OCI-LY3 (cell line): ENCODE measurements around the gene SNED1.

Source experiments
- H2AFZ ChIP-seq: fragments of 200-600, 300-600 bp; shearing (Covaris generic); 2 replicates; pipeline ENCODE4 v1.6.0; 2014; ENCODE audit warnings: antibody characterized with exemption, low read depth, low read length
- H3K27ac ChIP-seq: fragments of 200-600, 300-600 bp; sonication (generic); 2 replicates; pipeline ENCODE4 v1.5.1; 2014; ENCODE audit warnings: mild to moderate bottlenecking, low read length, moderate library complexity, mixed read lengths
- H3K27me3 ChIP-seq: fragments of 200-600, 300-600 bp; sonication (generic); 2 replicates; pipeline ENCODE4 v1.6.1; 2014; ENCODE audit warnings: low read depth, low read length, mixed read lengths
- H3K36me3 ChIP-seq: fragments of 200-600, 300-600 bp; sonication (generic); replicated peaks from 2 replicates; pipeline ENCODE3; 2014; ENCODE audit warnings: low read depth, low read length, mixed read lengths
- H3K4me1 ChIP-seq: fragments of 300-600, 200-600 bp; sonication (generic); 2 replicates; pipeline ENCODE4 v1.6.1; 2014; ENCODE audit warnings: low read length, mixed read lengths
- H3K4me2 ChIP-seq: fragments of 200-600, 300-600 bp; sonication (generic); 2 replicates; pipeline ENCODE4 v1.6.1; 2014; ENCODE audit warnings: low read length, mixed read lengths
- H3K4me3 ChIP-seq: fragments of 300-600, 200-600 bp; sonication (generic); 2 replicates; pipeline ENCODE4 v1.5.1; 2014; ENCODE audit warnings: antibody characterized with exemption, mild to moderate bottlenecking, low read length, moderate library complexity
- H3K79me2 ChIP-seq: fragments of 300-600, 200-600 bp; shearing (Covaris generic); 2 replicates; pipeline ENCODE4 v1.6.1; 2014; ENCODE audit warnings: mild to moderate bottlenecking, low read length, mixed read lengths
- H3K9ac ChIP-seq: fragments of 300-600, 200-600 bp; shearing (Covaris generic); 2 replicates; pipeline ENCODE4 v1.6.0; 2014; ENCODE audit warnings: mild to moderate bottlenecking, low read length, moderate library complexity
- H3K9me3 ChIP-seq: fragments of 200-600, 300-600 bp; shearing (Covaris generic); 2 replicates; pipeline ENCODE4 v1.6.1; 2014; ENCODE audit warnings: low read length, mixed read lengths; ENCODE audit not compliant: insufficient read depth
- H4K20me1 ChIP-seq: fragments of 200-600, 300-600 bp; sonication (generic); 2 replicates; pipeline ENCODE4 v1.6.1; 2016; ENCODE audit warnings: low read length, mixed read lengths; ENCODE audit not compliant: insufficient read depth
- CTCF ChIP-seq: fragments of 200-600, 300-600 bp; sonication (generic); IDR thresholded peaks from 2 replicates; pipeline ENCODE4 v1.5.1; 2014; ENCODE audit warnings: antibody characterized with exemption, low read length, low read depth
- EZH2phosphoT487 ChIP-seq: fragments of 200-600 bp; shearing (Covaris generic); IDR thresholded peaks from 2 replicates; pipeline ENCODE4 v1.6.1; 2018; ENCODE audit warnings: antibody characterized with exemption, mixed run types, low read depth

Gene SNED1

GRCh38 chr2:241115361-241115760, 116.9 kb downstream of the SNED1 start:
- no peak overlapping the region for H3K4me2 ChIP-seq
- H3K4me1 ChIP-seq, result peaks cover 19% of the 10 kb centered on the region
- H3K79me2 ChIP-seq, result peaks cover 50% of the 10 kb centered on the region
- no peaks in the 10 kb centered on the region for H3K9me3 ChIP-seq
- H3K27me3 ChIP-seq, result no peaks in the 10 kb centered on the region
- no peak overlapping the region for H2AFZ ChIP-seq
- H3K4me3 ChIP-seq, result no peak overlapping the region
- TF ChIP-seq CTCF, result no peak
- no peak for TF ChIP-seq EZH2phosphoT487
- peaks cover 37% of the 10 kb centered on the region for H3K36me3 ChIP-seq
- H3K9ac ChIP-seq, result no peak overlapping the region
- H3K27ac ChIP-seq, result no peak overlapping the region
- no peaks in the 10 kb centered on the region for H4K20me1 ChIP-seq

DNA sequence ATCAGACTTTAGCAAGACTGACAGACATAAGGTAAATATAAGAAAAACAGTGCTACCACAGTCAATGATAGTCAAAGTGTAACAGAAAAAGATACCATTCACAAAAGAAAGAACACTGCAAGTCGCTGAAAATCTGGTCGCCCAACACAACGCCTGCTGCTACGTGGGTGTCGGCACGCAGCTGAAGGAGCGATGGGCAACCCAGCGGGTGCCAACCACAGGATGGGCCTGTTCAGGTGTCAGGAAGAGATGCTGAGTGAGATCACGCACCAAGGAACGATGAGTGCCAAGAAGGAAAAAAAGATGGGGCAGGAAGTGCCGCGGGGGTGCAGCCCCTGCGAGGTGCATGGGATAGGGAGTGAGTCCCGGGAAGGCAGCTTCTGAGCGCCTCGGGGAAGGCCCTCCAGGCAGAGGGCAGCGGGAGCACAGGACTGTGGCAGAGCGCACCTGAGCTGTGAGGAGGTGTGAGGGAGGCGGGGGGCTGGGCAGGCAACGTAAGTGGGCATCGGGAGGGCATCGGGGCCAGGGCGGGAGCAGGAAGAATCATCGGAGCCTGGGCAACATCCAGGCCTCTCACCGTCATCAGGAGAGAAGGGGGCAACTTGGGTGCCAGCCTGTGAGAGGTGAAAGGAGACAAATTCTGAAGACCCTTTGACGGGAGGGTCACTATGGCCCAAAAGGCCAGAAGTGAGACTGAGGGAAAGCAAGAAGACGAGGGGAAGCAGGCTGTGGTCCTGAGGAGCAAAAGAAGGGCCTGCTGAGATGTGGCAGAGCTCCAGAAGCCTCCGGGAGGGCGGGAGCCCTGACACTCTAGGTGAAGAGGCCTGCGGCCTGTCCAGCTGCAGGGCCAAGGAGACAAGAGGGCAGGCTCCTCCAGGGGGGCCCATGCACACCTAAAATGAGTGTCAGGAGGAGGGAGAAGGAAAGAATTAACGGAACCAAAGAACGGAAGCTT, 118.5 kb downstream of the SNED1 start:
- Histone ChIP-seq H3K4me3 (no peak overlapping the region), H3K36me3 (peaks cover 48% of the 10 kb centered on the region), H4K20me1 (no peaks in the 10 kb centered on the region)

DNA sequence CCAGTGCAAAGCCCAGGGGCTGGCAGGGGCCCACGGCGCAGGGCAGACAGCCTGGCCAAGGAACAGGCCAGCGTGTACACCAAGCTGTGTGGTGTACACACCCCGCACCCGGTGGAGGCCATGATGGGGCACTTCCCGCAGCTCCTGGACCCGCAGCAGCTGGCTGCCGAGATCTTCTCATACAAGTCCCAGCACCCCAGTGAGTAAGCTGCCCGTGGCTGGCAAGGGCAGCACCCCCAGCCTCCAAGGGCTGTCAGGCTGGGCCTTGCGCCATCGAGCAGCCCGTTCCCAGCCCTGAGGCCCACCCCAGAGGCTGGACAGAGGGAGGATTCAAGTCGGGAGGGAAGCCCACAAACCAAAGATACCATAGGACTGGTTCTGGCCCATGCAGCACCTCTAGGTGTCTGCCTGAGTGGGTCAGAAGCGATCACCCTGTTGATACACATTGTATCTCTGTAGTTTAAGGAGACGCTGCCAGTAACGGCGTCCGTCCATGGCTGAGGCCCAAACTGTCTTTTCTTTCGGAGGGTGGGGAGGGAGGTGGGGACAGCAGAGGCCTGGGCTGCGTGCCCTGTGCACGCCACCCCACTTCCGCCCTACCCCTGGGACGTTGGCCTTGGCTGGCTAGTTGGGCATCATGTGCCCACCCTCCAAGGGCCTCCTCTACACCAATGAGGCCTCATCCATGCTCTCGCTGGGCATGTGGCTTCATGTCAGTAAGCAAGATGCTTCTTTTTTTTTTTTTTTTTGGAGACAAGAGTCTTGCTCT, 120.5 kb downstream of the SNED1 start:
- Histone ChIP-seq H3K27ac (no peak overlapping the region), H4K20me1 (no peaks in the 10 kb centered on the region), H3K4me1 (no peaks in the 10 kb centered on the region), H3K9ac (no peak overlapping the region), H3K9me3 (no peaks in the 10 kb centered on the region), H3K4me2 (no peak overlapping the region), H3K79me2 (peaks cover 56% of the 10 kb centered on the region), H3K36me3 (peaks cover 44% of the 10 kb centered on the region), H3K27me3 (no peaks in the 10 kb centered on the region), H3K4me3 (no peak overlapping the region), H2AFZ (no peak overlapping the region)
- no peak for TF ChIP-seq EZH2phosphoT487
- TF ChIP-seq CTCF, result no peak

More for the DNA sequence above, 118.5 kb downstream of the SNED1 start:
- no peak overlapping the region for H2AFZ ChIP-seq
- no peaks in the 10 kb centered on the region for H3K9me3 ChIP-seq
- H3K27ac ChIP-seq, result no peak overlapping the region
- no peaks in the 10 kb centered on the region for H3K27me3 ChIP-seq
- TF ChIP-seq EZH2phosphoT487 (no peak), CTCF (no peak)
- peaks cover 46% of the 10 kb centered on the region for H3K79me2 ChIP-seq
- peaks cover 4% of the 10 kb centered on the region for H3K4me1 ChIP-seq
- H3K4me2 ChIP-seq, result no peak overlapping the region
- H3K9ac ChIP-seq, result no peak overlapping the region

DNA sequence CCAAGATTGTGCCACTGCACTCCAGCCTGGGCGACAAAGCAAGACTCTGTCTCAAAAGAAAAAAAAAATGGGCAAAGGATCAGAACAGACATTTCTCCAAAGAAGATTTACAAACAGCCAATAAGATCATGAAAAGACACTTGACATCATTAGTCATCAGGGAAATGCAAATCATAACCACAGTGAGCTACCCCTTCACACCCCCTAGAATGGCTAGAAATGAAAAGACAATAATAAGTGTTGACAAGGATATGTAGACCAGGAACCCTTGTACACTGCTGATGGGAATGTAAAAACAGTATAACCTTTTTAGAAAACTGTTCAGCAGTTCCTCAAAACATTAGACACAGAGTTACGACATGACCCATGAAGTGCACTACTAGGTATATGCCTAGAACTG, 122.0 kb downstream of the SNED1 start:
- Histone ChIP-seq H3K36me3 (peaks cover 39% of the 10 kb centered on the region), H3K9me3 (no peaks in the 10 kb centered on the region), H4K20me1 (no peaks in the 10 kb centered on the region), H3K79me2 (peaks cover 69% of the 10 kb centered on the region), H3K27ac (no peak overlapping the region), H3K4me2 (no peak overlapping the region), H3K4me3 (no peak overlapping the region), H3K27me3 (no peaks in the 10 kb centered on the region), H2AFZ (no peak overlapping the region), H3K9ac (no peak overlapping the region), H3K4me1 (peaks cover 8% of the 10 kb centered on the region; the same call in 1 of the 2 replicates)
- no peak for TF ChIP-seq CTCF
